Endometrial microvascular endothelial cells (primary cell): ENCODE measurements around the gene RWDD4. TPM values are rescaled to one million over a fixed set of nuclear protein-coding genes. Genes with fewer than 3 reads are reported as not detected.
"Not testable (repeated sequence)": the region's sequence is repeated elsewhere in the genome, so short reads cannot be mapped to it uniquely, and the experiment has no call there.

Experiments
- in situ Hi-C: cut with HindIII; loops from 2 replicates; pipeline ENCODE4 v1.10.0; 2017; ENCODE audit warnings: low sequenced_read_pairs, low pct_unique_long_range_greater_than_20kb; ENCODE audit errors: inconsistent ontology term
- total RNA-seq: library from RNA; depleted of rRNA; stranded (reverse); fragments of >200 nt; gene quantifications from one replicate; pipeline ENCODE4 v1.2.3, GENCODE V29; 2015; ENCODE audit errors: inconsistent ontology term

RWDD4 gene
- total RNA-seq, 1 donor from 2014 or later = 29.5 TPM

DNA sequence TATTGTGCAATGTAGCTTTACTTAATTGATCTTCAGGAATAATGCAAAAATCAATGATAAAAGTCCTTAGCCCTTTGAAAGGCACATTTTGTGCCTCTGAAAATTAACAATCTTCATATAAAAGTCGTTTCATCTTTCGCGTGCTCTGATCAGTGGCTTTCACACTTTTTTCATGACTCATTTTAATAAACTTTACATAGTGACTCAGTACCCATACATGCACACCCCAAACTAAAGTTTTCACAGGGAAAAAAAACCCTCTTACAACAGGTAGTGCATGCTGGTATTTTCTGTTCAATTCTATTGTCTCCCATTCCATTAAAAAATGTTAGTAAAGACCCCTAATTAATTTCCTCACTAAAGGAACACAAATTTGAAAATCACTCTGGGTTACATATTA, 21.5 kb downstream of the RWDD4 start:
- in situ Hi-C loops = no loop called here

DNA sequence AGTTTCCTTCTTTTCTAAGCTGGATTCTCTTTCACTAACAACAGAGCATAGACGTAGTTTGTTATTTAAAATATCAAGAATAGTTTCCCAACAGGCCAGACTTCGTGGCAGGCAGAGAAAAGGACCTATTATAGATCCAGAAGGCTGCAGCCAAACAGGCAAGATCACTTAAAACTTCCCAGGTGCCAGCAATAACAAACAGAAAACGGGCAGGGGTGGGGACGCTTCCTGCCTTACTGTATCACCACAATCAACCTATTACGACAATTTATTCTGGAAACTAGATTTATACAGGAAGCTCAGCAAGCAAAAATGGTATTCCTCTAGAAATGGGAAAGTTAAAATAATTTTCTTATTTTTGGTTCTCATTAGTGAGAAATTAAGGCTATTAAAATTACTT, 22.1 kb downstream of the RWDD4 start:
- in situ Hi-C loops = no loop called here

DNA sequence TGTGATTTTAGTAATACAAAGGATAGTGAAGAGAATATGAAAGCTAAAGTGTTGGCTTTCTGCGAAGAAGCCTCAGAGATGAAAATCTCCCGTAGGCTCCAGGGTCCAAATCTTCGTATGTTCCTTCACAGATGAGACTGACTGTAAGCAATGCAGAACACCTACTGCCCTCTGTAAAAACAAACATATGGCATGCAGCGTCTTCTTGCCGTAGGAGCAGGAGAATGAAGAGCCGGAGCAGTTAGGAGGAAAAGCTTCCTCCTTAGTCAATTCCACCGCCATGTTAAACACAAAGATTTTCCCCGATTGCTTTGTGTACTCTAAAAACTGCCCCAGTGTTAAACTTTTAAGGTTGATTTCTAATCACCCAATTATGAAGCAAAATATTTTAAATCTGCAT, 22.5 kb downstream of the RWDD4 start:
- in situ Hi-C loops = no loop called here

DNA sequence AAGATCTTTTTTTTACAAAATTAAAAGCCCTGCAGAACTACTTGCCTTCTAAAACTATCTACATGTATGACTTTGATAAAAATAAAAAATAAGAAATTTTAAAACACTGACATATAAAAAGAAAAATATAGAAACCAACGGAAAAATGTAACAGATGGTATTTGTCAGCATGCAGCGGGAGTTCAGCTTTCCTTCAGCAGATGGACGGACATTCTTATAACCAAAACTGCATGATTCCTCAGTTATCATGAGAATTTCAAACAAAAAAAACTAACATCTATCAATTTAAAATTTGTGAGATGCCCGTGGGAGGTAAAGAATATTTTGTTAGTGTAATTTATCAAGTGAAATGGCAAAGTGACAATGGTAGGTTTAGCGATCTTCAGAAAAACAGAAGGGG, 23.2 kb downstream of the RWDD4 start:
- in situ Hi-C loops = no loop called here

DNA sequence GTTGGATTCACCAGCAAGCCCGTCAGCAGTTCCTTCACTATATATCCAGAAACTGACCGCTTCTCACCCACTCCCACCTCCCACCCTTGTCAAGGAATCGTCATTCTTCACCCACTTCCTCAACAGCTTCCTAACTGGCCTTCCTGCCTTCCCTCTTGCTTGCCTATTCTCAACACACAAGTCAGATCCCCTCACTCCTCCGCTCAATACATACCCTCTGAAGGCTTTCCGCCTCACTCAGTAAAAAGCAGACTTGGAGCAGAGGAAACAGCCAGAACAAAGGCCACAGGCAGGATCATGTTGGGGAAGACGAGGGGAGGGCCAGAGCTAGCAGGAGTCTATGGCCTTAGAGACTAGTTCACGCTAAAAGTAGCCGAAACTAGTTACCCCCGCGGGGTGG, 23.7 kb downstream of the RWDD4 start:
- in situ Hi-C loops = no loop called here

DNA sequence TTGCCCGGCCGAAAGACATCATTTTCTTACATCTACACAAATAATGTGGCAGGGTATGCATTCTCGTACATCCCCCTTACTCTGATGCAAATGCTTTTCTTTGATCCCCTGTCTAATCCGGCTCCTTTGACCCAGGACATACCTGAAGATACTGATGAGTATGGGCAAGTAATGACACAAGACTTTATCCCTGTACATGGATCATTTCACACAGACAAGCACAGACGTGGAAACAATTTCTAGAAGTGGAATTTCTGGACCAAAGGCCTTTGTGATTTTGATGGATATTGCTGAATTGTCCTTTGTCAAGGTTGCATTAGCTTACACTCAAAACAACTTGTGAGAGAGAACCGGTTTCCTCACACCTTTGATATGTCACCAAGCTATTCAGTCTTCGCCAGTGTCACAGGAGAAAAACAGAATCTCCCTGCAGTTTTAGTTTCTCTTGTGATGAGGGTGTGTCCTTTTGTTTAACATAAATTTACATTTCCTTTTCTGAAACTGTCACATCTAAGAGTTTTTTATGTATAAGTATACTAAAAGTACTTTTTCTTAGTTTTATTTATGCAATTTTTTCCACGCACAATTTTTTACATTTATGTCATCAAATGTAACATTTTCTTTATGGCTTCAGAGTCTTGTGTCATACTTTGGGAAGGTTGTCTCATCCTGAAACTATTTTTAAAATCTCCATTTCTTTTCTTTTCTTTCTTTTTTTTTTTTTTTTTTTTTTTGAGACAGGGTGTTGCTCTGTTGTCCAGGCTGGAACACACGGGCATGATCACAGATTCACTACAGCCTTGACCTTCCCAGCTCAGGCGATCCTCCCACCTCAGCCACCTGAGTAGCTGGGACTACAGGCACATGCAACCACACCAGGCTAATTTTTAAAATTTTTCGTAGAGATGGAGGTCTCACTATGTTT, 25.2 kb downstream of the RWDD4 start:
- in situ Hi-C loops = no loop called here

DNA sequence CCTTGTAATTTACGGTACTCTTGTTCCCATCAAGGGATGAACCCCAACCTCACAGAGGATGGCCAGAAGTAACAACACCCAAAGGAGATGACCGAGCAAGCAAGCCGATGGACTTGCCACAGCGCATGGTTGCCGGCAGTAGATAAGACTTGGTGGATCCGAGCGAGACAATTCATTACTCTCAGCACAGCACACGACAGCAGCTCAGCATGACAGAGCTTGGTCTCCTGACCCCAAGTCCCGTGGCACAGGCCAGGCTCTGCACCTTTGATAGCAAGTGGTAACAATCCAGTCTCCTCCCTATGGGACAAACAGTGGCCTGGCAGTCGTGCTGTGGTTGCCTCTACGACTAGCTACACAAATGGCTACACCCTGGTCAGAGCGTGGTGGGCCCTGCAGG, 26.3 kb downstream of the RWDD4 start:
- in situ Hi-C loops = no loop called here

DNA sequence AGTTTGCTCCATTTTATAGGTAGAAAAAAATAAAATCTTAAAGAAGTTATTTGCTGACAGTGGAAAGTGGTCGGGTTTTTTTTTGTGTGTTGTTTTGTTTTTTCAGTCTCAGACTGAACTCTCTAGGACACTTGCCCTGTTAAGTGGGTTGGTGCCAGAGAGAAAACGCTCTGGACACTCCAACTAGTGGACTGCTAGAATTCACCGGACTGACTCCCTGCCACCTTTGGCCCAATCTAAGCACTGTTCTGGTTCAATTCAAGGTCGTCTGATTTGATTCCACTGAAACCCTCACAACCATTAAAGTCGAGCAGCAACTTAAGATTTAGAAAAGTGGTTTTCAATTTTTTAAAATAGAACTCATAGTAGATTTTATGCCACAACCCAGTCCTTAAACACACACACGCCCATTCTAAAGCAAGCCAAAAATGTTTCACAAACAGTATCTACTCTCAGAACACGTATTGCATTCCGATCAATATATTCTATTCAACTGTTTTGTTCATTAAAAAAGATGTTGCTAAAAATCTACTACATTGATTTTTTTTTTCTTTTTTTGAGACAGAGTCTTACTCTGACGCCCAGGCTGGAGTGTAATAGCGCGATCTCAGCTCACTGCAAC, 27.3 kb downstream of the RWDD4 start:
- in situ Hi-C loops = no loop called here

DNA sequence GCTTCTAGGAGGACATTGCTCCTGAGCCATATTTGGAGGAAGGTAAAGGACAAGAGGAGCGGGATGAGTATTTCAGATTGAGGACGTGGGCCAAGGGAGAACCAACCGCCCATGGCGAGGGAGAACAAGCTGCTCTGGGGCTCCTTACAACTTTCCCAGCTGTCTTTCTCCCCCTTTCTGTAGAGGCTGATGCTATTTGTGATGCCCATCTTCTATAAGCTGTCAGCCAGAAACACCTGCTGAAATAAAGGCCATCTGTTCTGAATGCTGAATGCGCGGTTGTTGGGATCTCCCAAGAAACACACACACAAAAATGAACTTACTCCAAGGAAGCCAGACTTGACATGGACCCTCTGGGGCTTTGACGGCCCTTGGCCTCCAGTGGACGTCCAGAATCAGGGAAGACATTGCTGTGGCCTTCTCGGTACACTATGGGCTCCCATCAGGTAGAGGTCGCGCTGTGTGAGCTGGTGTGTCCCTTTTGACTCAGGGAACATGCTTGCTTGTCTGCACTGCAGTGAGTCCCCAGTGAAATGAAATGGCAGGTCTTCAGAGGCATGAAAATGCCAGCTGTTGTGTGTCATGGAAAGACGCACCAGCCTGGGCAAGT, 30.9 kb downstream of the RWDD4 start:
- in situ Hi-C loops = no loop called here

DNA sequence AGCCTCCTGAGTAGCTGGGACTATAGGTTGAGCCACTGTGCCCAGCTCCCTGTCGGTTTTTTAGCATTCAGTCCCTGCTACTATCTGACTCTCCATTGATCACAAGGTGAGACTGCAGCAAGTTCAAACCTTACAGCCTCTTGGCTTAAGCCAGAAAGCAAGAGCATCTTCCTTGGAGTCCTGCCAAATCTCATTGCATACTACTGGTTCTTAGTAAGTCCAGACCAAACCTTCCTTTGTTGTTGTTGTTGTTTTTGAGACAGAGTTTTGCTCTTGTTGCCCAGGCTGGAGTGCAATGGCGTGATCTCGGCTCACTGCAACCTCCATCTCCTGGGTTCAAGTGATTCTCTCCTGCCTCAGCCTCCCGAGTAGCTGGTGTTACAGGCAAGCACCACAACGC, 31.7 kb downstream of the RWDD4 start:
- in situ Hi-C loops = not testable (repeated sequence)

DNA sequence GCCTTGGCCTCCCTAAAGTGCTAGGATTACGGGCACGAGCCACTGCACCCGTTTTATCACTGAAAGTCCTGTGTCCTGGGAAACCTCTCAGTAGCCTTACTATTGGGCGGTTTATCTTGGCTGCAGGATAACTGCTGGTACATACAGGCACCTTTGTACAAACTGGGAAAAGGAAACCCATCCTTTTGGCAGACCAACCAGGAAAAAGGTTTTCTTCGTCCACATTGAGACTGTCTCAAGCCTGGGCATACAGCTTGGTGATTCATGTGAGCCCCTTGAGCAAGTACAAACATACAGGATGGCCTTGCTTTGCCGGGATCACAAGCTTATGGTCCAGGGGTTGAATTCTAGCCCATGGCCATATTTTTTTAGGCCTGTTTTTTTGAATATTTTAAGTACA, 32.8 kb downstream of the RWDD4 start:
- in situ Hi-C loops = no loop called here

DNA sequence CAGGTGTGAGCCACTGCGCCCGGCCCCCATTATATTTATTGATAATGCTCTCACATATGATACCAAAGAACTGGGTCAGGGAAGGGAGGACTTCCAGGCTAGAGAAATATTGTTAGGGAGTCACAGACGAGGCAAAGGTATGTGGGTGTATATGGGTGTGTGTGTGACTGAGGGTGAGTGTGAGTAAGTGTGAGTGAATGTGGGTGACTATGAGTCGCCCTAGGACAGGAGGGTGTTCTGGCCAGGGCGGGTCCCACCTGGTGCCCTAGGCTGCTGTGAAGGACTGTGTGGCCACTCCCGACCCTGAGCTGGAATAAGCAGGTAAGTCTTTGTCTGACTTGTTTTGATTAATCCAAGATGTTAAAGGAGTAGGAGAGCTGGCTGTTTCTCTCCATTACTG, 34.4 kb downstream of the RWDD4 start:
- in situ Hi-C loops = no loop called here

DNA sequence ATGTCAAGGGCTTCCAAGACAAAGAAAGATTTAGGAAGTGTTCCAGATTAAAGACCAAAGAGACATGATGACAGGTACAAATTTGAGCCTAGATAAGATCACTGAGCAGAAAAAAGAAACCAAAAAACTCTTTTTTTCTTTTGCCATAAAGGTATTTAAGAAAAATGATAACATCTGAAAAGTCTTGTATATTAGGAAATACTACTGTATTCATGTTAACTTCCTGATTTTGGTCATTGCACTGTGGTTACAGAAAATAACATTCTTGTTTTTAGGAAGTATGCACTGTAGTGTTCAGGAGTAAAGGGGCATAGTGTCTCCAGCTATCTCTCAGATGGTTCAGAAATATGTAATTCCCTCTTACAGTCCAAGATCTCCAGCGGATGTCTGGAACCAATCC, 37.1 kb downstream of the RWDD4 start:
- in situ Hi-C loops = no loop called here

DNA sequence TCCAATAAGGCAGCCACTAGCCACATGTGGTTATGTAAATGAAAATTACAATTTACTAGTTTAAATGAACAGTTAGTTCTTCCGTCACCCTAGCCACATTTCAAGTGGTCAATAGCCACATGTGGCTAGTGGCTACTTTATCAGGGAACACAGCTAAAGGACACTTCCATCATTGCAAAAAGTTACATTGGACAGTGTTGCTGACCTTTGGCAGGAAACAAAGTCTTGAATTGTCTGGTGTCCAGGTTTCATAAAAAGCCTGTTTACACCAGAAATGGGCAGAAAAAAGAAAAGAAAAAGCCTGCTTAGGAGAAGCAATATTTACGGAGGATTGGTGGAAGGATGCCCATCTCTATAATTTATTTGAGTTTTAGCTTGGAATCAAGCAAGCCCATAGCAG, 38.6 kb downstream of the RWDD4 start:
- in situ Hi-C loops = no loop called here

DNA sequence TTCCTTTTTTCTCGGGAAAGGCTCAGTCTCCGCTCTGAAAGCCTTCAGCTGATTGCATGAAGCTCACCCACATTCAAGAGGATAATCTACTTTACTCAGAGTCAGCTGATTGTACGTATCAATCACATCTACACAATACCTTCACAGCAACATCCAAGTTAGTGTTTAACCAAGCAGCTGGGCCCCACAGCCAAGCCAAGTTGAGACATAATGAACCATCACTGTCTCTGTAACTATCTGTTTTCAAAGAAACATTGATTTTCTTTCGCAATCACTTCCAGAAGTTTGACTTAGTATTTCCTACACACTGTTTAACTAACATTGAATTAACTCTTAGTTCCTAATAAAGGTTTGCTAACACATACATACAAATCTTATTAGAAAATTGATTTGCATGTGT, 40.3 kb downstream of the RWDD4 start:
- in situ Hi-C loops = no loop called here

DNA sequence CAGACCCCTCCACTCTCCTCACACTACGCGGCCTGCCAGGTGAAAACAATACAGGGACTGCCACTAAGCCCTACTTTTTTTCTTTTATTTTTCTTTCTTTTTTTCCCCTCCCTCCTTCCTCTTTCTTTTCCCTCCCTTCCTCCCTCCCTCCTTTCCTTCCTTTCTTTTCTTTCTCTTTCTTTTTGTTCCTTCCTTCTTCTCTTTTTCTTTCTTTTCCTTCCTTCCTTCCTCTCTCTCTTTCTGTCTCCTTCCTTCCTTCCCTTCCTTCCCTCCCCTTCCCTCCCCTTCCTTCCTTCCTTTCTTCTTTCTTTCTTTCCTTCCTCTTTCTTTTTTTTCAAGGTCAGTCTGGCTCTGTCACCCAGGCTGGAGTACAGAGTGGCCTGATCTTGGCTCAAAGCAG, 41.9 kb downstream of the RWDD4 start:
- in situ Hi-C loops = no loop called here

DNA sequence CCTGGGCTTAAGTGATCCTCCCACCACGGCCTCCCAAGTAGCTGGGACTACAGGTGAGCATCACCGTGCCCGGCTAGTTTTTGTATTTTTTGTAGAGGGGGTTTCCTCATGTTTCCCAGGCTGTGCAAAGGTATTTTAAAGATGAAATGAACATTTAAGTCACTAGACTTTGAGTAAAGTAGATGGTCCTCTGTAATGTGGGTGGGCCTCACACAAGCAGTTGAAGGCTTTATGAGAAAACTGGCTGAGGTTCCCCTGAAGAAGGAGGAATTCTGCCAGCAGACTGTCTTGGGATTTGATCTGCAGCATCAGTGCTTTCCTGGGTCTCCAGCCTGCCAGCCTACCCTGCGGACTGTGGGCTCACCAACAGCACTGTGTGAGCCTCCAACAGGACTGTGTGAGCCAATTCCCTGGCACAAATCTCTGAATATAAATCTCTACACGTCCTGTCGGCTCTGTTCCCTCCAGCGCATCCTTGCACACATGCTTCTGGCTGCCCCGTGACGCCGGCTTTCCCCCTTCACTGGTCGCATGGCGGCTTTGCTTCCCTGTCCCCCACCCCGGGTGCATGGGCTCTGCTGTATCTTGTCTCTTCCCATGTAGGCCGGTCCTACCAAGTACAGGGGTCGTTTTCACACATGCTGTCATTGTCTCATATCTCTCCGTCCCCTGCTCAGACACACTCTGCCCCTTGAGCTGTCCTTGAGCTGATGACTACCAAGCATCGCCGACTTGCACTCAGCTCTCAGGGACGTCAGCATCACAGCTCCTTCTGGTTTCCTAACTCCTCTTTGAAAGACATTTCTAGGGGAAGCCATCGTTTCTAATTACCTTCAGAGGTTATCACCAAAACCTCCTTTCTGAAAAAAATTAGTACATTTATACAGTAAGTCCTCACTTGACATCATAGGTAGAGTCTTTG, 46.4 kb downstream of the RWDD4 start:
- in situ Hi-C loops = no loop called here

DNA sequence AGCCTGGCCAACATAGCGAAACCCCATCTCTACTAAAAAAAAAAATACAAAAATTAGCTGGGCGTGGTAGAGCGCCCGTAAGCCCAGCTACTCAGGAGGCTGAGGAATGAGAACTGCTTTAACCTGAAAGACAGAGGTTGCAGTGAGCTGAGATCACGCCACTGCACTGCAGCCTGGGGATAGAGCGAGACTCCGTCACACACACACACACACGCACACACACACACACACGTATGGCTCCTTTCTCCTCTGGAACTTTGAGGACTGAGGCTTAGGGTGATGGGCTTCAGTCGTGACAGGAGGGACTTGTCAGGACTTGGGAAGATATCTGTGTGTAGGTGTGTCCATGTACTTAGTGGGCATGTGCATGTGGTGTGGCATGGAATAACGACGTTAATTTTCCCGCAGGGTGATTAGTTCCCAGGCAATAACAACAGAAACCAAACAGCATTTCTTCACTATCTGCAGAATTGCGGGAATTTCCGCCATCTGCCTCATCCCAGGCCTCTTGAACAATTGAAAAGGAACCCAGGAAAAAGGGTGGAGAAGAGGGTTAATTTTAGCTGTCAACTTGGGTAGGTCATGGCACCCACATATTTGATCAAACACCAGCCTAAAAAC, 47.7 kb downstream of the RWDD4 start:
- in situ Hi-C loops = no loop called here

DNA sequence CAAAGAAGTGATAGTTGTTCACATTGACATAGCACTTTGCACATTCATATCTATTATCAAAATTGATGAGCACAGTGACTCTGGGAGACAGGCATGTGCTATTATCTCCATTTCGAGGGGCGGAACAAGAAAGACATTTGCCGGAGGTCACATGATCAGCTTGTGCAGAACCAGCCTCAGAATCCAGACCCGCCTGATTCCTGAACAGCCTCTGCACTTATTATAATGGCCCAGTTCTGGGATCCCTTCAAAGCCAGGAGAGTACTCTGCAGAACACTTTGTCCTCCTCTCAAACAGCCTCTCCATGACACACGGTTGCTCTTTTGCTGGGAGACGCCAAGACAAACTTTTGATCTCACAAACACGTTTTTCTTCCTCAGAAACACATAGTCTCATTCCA, 48.4 kb downstream of the RWDD4 start:
- in situ Hi-C loops = no loop called here
